ENCODE data around the gene PRDX3.

Gene PRDX3

DNA sequence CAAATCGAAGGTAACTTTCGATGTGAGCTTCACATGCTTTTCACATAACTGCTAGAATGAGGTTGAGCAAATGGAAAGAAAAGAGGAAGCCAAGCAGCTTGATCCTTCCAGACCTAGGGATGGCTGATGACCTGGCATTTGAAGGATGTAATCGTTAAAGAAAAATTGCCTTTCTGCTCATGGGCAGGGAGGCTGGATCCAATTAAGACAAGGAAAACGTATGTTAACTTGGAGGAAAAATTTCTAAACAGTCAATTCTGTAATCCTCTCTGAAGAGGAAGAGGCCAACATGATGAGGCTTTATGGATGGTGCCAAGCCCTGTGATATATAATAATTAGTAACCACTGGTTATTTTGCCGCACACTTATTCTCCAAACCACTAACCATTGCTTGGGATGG is 41.3 kb upstream of the PRDX3 start:
- TF ChIP-seq, protein P1, sequence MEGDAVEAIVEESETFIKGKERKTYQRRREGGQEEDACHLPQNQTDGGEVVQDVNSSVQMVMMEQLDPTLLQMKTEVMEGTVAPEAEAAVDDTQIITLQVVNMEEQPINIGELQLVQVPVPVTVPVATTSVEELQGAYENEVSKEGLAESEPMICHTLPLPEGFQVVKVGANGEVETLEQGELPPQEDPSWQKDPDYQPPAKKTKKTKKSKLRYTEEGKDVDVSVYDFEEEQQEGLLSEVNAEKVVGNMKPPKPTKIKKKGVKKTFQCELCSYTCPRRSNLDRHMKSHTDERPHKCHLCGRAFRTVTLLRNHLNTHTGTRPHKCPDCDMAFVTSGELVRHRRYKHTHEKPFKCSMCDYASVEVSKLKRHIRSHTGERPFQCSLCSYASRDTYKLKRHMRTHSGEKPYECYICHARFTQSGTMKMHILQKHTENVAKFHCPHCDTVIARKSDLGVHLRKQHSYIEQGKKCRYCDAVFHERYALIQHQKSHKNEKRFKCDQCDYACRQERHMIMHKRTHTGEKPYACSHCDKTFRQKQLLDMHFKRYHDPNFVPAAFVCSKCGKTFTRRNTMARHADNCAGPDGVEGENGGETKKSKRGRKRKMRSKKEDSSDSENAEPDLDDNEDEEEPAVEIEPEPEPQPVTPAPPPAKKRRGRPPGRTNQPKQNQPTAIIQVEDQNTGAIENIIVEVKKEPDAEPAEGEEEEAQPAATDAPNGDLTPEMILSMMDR (IDR thresholded peaks at IDR 0.05; ENCODE audit: borderline replicate concordance, insufficient read depth, low read depth, low read length): no peak
- no peak overlapping the region for H3K4me3 ChIP-seq (ENCODE audit: low read depth, low read length)

DNA sequence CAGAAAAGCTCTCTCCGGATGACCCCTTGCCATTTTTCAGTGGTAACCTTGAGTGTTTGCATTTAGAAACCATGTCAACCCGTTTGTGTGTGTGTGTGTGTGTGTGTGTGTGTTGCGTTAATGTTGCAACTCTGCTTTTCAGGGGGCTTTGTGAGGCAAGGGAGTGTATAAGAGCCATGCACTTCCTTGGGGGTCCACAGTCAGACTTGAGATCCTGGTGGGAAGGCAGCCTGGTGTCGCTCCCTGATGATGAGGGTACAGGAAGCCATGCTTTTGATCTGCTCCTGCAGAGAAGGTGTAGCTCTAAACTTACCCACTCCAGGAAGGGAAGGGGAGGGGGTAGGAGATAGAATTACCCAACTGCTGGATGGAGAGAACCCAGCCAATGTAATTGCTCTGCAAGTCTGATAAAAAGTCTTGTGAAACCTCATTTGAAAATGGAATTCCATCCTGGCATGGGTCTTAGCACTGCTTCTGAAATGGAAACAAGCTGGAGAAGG is 39.4 kb upstream of the PRDX3 start:
- TF ChIP-seq, protein P1 (IDR thresholded peaks at IDR 0.05; ENCODE audit: borderline replicate concordance, insufficient read depth, low read depth, low read length): no peak
- no peak overlapping the region for H3K4me3 ChIP-seq (ENCODE audit: low read depth, low read length)

DNA sequence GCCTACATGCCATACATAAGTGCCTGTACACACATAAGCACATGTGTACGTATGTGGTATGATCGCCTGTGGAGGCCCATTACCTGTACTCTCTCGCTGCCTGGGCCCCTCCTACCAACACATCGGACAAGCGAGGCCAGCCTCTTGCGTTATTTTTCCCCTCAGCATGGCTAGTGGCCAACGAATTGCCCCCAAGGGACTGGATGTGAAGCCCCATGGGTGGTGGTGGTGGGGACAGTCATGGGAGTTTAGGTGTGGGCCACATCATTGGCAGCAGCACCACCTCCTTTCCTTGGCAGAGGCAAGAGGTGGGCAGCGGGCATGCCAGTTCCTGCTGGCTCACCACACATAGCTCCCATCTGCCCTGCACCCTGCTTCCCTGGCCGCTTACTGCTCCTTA is 38.8 kb upstream of the PRDX3 start:
- no peak overlapping the region for H3K4me3 ChIP-seq (ENCODE audit: low read depth, low read length)
- TF ChIP-seq, protein P1 (IDR thresholded peaks at IDR 0.05; ENCODE audit: borderline replicate concordance, insufficient read depth, low read depth, low read length): no peak

DNA sequence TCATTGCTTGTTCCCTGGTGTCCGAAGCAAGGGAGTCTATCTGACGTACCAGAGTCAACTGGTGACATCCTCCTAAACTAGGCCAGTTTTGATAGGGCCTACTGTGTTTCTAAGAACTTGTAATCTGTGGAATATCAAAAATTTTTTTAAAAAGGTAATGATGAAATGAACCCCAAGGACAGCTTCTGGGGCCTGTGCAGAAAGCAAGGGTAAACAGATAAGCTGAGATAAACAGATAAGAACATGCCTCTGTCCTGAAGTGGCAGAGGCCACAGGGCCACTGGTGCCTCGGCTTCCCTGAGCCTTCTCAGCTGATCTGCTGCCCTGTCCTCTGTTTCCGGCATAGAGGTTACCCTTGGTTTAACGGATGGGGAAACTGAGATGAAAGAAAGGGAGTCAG is 37.5 kb upstream of the PRDX3 start:
- no peak overlapping the region for H3K4me3 ChIP-seq (ENCODE audit: low read depth, low read length)
- TF ChIP-seq, protein P1 (IDR thresholded peaks at IDR 0.05; ENCODE audit: borderline replicate concordance, insufficient read depth, low read depth, low read length): no peak

DNA sequence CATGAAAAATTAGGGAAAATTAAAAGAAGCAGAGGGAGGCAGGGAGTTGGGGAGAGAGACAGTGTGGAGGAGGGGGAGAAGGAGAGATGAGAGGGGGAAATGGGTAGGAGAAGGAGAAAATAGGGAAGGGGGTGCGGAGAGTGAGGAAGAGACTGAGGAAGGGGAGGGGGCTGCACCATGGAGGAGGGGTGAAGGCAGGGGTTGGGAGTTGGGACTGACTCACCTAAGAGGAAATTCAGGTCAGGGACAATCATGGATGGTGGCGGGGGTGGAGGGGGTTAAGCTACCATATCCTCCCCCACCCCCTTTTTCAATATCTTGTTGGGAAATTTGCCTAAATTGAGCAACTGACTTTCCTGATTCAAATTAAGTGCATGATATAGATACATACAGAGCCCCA is 36.8 kb upstream of the PRDX3 start:
- H3K4me3 ChIP-seq (ENCODE audit: low read depth, low read length): no peak overlapping the region
- TF ChIP-seq, protein P1 (IDR thresholded peaks at IDR 0.05; ENCODE audit: borderline replicate concordance, insufficient read depth, low read depth, low read length): no peak

DNA sequence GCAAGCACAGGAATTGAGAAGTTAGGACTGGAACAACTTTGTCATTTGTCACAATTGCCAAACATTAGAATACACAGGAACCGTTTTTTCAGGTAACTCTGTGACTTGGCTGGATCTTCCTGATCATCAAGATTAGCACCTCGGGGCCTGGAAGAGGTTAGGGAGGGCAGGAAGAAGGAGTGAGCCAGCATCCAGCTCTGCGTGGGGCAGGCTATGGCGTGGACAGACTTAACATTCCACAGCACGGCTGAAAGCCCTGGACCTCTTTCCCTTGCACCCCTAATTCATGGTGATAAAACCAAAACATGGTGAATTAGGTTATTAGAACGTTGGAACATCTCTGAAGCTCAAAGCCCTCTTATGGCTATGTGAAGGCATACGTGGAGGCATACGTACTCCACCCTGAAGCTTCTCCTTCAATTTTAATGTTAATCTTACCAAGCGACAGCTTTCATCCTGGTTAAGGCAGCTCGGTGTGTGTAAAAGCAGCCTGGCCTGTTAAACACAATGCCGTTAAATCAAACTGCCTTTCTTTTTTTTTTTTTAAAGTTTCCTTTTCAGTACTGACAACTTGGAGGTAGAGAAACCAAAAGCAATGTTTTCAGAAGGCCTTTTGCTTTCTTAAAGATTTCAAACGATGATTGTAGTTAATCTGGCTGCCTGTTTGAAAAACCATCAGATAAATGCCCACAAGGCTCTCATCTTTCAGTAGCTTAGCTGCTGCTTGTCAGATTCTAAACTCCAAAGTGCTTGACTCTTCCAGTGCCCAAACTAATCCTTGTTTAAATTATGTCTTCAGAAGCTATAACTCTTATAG is 33.2 kb upstream of the PRDX3 start:
- H3K4me3 ChIP-seq (ENCODE audit: low read depth, low read length): peak overlapping the region; percentile 26
- TF ChIP-seq, protein P1 (IDR thresholded peaks at IDR 0.05; ENCODE audit: borderline replicate concordance, insufficient read depth, low read depth, low read length): no peak

DNA sequence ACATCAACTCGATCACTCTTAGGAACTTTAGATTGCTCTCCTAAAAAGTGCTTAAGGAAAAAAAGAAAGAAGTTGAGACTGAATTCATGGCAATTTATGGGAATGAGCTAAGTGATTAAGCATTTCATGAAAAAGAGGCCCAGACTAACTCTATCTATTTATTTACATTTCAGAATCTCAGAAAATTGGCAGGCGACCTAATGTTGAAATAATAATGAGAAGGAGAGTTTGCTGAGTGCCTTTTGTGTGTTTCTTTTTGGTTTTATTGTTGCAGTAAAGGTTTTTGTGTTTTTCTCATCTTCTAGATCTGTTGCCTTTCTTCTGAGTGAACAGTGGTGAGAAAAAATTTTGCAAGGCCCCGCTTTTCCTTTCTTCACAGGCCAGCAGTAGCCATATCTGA is 32.6 kb upstream of the PRDX3 start:
- TF ChIP-seq, protein P1 (IDR thresholded peaks at IDR 0.05; ENCODE audit: borderline replicate concordance, insufficient read depth, low read depth, low read length): no peak
- H3K4me3 ChIP-seq (ENCODE audit: low read depth, low read length): no peak overlapping the region

Measured in GM12875 (cell line).